Endometrial microvascular endothelial cells (primary cell): ENCODE results near the gene CHID1. TPM values are rescaled to one million over a fixed set of nuclear protein-coding genes. Genes with fewer than 3 reads are reported as not detected.

Experiments
- in situ Hi-C: cut with HindIII; loops from 2 replicates; pipeline ENCODE4 v1.10.0; 2017; ENCODE audit warnings: low sequenced_read_pairs, low pct_unique_long_range_greater_than_20kb; ENCODE audit errors: inconsistent ontology term
- total RNA-seq: library from RNA; depleted of rRNA; stranded (reverse); fragments of >200 nt; gene quantifications from one replicate; pipeline ENCODE4 v1.2.3, GENCODE V29; 2015; ENCODE audit errors: inconsistent ontology term

The CHID1 gene
- total RNA-seq, 1 donor from 2014 or later: 156 TPM

DNA sequence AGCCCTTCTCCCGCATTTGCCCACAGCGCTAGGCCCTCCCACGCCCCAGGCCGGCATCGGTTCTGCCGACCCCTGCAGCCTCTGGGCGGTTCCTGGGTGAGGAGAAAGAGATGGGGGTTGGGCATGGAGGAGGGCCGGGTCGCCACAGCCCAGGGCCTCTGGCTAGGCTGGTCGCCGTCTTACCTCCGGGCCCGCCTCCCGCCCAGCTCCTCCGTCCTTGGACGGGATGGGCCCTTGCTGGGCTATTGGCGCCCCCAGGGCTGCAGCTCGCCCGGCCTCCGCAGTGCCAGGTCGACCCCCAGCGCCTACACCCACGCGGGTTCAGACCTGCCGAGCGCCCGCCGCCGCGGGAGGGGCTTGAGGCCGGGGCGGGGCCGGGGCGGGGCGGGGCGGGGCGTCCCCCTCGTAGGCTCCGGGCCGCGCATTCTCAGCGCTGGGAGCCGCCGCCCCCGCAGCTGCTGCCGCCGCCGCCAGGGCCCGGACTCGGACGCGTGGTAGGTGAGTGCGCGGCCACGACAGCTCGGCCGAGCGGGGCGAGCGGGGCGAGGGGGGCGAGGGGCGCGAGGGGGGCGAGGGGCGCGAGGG lies 78.0 kb downstream of the CHID1 start, which contains the start of gene CD151:
Gene CD151 (plus strand): TSS at position 424 of the 585 bp plus-strand sequence. CDS start 3,118 bp downstream, outside the sequence.
- in situ Hi-C loops: no loop called here

DNA sequence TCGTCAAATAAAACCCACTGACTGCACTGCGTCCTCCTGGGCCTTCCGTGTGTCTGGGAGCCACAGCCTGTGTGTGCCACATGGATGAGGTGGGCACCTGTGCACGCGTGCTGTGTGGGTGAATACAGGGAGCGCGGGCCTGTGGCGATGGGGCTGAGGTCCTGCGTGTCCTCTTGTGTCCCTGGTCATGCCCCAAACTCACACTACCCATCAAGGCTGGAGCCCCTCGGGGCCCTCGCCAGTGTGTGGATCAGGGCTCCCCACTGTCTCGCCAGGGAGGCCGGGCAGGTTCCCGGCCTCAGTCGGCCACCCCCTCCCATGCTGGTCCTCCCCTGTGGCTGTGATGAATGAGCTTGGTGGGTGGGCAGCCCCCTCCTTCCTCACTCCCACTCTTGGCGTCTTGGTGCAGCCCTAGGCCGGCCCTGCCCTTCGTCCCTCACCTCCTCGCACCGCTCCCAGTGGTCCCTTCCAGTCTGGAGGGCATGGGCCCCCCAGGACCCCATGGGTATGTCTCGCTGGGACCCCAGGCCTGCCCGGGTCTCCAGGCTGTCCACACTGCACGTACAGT lies 78.6 kb downstream of the CHID1 start:
- in situ Hi-C loops: no loop called here

DNA sequence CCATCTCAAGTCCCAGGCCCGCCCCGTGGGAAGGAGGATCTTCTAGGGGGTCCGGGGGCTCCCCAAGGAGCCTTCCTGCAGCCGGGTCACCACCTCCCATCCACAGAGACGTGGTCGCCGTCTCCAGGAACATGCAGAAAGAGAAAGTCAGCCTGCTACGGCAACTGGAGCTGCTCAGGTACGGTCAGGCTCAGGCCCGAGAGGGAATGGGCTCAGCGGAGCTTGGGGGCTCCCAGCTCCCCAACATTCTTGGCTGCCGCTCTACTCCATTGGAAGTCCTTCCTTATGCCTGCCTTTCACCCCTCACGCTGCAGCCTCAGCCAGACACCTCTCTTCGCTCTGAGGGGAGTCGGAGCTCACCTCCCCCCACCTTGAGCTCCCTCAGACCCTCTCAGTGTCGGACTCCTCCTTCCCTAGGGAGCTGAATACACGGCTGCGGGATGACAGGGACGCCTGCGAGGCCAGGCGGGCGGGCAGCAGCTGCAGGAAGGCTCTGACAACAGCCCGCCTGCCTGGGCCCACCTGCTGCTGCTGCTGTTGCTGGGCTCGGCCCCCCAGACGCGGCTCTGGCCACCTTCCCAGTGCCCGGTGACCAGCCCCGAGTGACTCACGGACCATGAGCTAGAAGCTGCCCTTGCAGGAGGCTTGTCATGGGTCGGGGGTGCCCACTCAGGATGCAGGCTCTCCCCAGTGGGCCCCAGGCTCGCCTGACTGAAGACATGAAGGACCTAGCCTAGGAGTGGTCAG lies 79.3 kb downstream of the CHID1 start:
- in situ Hi-C loops: no loop called here

DNA sequence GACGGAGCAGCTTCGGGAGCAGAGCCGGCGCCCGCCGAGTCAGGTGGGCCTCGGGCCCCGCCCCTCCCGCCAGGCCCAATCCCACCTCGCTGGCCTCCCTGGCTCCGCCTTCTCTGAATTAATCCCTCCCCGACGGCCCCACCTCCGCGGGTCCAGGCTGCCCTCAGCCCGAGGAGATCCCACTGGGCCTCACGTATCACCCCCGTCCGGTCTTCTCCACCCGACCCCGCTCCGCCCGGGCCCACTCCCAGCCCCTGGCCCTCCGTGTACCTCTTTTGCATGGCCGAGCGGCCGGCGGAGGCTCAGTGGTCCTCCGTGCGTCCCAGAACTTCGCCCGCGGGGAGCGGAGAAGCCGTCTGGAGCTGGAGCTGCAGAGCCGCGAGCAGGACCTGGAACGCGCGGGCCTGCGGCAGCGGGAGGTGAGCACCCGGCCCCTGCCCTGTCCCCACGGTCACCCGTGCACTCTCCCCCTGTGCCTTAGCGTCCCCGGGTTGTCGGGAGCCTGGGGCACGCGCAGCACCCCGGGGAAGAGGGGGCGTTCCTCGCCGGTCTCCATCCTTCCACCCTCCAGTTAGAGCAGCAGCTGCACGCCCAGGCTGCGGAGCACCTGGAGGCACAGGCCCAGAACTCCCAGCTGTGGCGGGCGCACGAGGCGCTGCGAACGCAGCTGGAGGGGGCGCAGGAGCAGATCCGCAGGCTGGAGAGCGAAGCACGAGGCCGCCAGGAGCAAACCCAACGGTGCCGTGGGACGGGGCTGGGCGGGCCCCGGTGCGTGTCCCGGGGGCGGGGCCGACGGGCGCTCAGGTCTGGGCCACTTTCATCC lies 80.1 kb downstream of the CHID1 start:
- in situ Hi-C loops: no loop called here

DNA sequence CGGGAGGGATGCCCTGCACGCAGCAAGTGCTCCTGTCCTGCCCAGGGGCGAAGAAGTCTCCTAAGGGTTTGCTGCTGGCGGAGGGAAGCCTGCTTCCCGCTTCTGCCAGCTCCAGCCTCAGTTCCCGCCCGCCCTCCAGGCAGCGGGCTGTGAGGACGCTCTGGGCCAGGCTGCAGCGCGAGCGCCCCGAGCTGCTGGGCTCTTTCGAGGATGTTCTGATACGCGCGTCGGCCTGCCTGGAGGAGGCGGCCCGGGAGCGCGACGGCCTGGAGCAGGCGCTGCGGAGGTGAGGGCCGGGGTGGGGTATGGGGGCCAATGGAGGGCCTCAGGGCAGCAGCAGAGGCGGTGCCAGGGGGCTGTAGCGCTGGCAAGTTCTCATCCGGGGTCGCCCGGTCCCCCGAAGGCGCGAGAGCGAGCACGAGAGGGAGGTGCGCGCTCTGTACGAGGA lies 80.7 kb downstream of the CHID1 start:
- in situ Hi-C loops: no loop called here

DNA sequence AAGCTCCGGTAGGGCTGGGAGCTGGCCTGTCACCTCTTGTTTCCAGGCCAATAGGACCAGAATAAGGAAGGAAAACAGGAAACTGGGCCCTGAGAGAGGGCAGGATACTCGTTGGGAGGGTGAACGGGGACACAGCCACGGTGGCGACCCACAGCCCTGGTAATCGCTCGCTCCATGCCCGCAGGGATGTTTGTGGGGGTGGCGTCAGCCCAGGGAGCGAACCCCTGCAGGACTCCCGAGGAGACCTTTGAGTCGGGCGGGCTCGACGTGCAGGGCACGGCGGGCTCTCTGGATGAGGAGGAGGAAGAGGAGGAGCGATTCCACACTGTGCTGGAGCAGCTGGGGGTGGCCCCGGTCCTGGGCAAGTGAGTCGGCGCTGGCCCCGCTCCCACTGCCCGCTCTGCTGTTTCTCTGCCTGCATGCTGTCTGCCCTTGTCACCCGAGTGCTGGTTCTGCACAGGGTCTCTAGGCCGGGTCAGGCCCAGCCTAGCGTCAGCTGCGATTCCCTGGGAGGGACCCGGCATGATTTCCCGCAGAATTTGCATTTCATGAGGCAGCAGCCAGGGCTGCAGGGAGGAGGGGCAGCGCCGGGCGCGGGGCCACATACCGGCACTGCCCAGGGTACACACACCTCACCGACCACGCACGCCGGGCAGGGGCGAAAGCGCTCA lies 81.3 kb downstream of the CHID1 start:
- in situ Hi-C loops: no loop called here

DNA sequence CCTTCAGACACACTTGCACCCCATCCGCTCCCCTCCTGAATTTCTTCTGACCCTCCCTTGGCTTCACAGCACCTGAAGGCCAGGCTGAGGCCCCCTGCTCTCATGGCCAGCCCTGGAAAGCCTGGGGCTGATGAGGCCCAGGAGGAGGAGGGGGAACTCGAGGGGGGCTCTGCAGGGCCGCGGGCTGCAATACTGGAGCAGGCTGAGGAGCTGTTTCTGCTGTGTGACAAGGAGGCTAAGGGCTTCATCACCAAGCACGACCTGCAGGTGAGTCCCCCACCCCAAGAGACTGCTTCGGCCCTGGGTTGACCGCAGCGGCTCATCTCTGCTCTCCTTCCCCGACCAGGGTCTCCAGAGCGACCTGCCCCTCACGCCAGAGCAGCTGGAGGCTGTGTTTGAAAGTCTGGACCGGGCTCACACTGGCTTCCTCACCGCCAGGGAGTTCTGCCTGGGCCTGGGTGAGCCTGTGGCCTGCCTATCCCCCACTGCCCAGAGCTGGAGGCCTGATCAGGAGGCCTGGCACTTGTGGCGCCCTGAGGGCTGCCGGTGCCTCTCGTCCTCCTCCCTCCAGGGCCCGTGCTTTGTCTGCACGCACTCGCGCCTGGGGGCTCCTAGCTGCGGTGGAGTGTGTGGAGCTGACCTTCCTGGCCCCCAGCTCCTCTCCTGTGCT lies 82.0 kb downstream of the CHID1 start:
- in situ Hi-C loops: no loop called here

DNA sequence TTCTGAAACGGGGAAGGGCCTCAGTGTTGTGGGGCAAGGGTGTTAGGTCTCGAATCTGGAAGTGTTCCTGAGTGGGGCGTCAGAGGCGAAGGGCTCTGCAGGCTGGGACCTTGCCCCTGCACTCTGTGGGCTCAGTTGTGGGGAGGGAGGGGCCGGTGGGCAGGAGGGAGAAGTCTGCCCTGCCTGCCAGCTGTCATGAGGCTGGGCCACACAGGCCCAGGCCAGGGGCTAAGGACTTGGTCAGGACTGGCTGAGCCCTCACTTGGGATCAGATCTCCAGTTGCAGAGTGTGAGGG lies 82.8 kb downstream of the CHID1 start, which contains the start of gene CRACR2B:
Gene CRACR2B (plus strand): TSS at position 23 of the 296 bp plus-strand sequence. CDS start 689 bp downstream, outside the sequence.
- in situ Hi-C loops: no loop called here

DNA sequence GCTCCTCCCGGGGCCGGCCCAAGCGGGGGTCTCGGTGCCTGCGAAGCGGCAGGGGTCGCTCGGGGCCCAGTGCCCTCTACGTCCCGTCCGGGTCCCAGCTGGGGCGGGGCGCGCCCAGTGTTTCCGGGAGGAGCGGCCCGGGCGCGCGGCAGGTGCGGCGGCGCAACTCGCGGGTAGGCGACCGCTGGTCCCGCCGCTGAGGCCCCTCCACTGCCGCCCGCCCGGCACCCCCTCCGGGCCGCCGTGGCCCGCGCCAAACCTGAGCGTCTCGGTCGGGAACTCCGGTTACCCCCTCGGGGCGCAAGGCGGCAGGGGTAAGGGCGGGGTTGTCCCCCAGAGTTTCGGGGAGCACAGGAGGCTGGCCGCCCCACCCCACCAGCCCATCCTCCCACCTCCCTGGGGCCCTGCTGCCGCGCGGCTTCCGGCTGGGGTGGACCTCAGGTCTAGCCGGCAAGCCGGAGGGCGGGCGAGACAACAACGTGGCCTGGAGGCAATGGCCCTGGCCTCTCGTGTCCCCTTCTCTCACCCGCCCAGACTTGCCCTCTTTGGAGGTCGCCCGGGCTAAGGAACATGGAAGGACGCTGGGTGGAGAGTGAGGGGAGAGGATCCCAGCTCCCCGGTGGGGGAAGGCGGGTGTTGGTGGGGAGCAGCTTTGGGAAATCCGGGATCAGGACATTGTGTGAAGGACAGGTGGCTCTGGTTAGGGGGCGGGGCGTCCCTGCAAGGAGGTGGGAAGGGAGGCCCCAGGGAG lies 83.3 kb downstream of the CHID1 start:
- in situ Hi-C loops: no loop called here

DNA sequence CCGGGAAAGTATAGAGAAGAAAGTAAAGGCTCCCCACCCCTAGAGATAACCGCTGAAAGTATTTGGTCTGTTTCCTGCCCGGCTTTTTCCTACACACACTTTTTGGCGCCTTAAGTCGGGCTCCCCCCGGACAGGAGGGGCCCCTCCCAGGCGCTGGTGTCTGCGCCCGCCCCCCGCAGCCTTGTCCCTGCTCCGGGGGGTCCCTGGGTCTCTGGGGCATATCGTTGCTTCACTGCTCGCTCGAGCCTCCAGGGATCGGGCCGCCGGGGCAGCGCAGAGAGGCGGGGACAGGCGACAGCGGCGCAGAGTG lies 83.8 kb downstream of the CHID1 start:
- in situ Hi-C loops: no loop called here

DNA sequence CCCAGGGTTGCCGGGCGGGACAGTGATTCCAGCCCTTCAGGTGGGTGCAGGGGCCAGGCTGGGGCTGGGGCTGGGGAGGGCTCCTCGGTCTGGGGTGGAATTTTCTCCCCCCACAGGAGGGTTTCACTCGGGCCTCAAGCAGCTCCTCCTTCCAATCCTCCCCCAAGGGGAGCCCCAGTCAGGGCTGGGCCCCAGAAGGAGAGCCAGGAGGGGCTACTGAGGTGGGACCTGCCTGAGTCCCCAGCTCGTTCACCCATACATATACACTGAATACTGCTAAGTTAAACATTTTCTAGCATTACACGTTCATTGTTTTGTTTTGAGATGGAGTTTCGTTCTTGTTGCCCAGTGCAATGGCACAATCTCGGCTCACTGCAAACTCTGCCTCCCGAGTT lies 84.4 kb downstream of the CHID1 start:
- in situ Hi-C loops: no loop called here

DNA sequence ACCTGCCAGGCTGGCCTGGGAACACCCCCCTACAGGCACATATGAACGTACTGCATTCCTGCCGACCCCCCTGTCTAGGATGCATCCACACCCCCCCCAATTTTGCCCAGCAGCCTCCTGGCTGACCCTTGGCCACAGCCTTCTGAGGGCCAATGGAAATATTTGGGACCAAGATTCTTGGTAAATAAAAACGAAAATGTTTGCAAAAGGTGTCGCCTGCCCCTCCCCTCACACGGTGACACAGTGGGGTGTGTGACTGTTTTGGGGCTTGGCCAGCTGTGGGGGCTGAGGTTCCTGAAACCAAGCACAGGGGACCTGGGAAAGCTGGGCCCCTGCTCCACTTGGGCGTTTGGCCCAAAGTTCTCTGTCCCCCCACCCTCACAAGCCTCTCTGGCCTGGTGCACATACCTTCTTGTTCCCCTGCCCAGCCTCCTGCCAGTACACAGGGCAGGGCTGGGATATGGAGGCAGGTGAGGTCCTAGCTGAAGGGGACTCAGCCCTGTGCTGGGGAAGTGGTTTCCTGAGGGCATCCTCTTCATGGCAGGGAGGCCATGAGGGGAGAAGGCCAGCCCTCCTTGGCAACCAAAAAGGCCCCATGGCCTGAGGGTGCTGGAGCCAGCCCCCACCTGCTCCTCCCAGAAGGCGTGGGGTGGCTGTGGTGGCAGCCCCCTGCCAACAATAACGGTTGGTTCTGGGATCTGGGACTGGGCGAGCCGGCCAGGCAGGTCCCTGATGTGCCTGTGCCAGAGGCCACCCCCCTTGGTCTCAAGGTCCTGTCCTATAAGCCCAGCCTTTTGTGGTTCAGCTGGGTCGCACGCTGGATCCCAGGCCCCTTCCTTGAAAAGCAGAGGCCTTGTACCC lies 85.0 kb downstream of the CHID1 start:
- in situ Hi-C loops: no loop called here

DNA sequence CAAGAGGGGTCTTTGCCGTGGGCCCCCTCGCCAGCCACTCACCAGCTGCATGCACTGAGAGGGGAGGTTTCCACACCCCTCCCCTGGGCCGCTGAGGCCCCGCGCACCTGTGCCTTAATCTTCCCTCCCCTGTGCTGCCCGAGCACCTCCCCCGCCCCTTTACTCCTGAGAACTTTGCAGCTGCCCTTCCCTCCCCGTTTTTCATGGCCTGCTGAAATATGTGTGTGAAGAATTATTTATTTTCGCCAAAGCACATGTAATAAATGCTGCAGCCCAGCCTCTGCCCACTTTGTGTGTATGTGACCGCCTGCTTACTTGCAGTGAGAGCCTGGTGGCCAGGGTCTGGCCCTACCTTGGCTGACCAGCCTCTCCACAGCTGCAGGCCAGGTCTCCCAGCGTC lies 85.7 kb downstream of the CHID1 start:
- in situ Hi-C loops: no loop called here

DNA sequence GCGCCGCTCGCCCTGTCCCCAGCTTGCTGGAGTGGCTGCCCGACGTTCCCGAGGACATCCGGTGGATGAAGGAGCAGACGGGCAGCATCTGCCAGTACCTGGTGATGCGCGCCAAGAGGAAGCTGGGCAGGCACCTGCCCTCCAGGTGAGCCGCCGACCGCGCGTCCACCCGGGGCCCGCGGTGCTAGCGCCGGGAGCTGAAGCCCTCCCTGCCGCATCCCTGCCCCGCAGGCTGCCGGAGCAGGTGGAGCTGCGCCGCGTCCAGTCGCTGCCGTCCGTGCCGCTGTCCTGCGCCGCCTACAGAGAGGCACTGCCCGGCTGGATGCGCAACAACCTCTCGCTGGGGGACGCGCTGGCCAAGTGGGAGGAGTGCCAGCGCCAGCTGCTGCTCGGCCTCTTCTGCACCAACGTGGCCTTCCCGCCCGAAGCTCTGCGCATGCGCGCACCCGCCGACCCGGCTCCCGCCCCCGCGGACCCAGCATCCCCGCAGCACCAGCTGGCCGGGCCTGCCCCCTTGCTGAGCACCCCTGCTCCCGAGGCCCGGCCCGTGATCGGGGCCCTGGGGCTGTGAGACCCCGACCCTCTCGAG lies 86.2 kb downstream of the CHID1 start:
- in situ Hi-C loops: no loop called here

DNA sequence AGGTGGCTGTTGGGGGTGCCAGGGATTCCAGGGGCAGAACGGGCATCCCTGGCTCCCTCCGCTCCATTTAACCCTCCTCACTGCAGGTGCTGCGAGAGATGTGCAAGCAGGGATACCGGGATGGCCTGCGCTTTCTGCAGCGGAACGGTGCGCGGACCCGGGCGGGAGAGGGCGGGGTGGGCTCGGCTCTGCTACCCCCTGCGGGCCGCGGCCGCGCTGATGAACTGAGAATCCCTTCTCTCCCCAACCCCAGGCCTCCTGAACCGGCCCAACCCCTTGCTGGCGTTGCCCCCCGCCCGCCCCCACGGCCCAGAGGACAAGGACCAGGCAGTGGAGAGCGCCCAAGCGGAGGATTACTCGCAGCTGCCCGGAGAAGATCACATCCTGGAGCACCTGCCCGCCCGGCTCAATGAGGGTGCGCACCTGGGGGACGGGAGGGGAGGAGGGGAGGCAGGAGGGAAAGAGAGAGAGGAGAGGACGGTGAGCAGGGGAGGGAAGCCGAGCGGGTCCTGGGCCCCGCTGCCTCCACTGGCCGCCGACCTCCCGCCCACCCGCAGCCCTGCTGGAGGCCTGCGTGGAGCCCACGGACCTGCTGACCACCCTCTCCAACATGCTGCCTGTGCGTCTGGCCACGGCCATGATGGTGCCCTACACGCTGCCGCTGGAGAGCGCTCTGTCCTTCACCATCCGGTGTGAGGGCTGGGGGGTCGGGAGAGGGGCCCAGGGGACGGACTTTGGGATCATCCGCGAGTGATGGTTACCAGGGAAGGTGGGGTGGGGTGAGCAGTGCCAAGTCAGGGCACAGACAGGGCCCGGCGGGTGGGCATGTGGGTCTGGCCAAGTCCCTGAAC lies 86.9 kb downstream of the CHID1 start:
- in situ Hi-C loops: no loop called here
